Left ventricle myocardium superior (tissue), 1 donor: ENCODE data around the gene SLC16A12. TPM values are rescaled to one million over a fixed set of nuclear protein-coding genes. Genes with fewer than 3 reads are reported as not detected.
"Not testable (repeated sequence)": the region's sequence is repeated elsewhere in the genome, so short reads cannot be mapped to it uniquely, and the experiment has no call there.

Experiments
- ATAC-seq: fragments of 200-7000 bp; cut with Tn5 transposase; one replicate; pipeline ENCODE4 v1.9.1; 2020; ENCODE audit warnings: mild to moderate bottlenecking, moderate library complexity
- DNase-seq: peaks from one replicate; pipeline ENCODE4 v3.0.0-alpha.2; 2020
- intact Hi-C: fragments of 100-400 bp; cut with micrococcal nuclease; formaldehyde crosslinking; loops from one replicate; pipeline ENCODE4 v1.11.0; 2022
- total RNA-seq: library from RNA; stranded (reverse); fragmentation: NEBNext Ultra II Directional; extraction: Animal tissue kit (Norgen Biotek cat#: 25700); gene quantifications from one replicate; pipeline ENCODE4 v1.2.1, GENCODE V29; 2021
- donor health status: DM: no; HTN: yes; CAD: no; lungs with severe emphysema.

SLC16A12 gene
- total RNA-seq, 1 donor from 2014 or later: 1.1 TPM

- intact Hi-C loops: loop anchor here (5.0 kb wide), 1 partner anchor 118 kb away; no protein-coding TSS in a partner anchor
- peak; percentile 62 for DNase-seq
- ATAC-seq: peak; percentile 90
These were observed 15.1 kb upstream of the SLC16A12 start for GRCh38 chr10:89550509-89550908.

- ATAC-seq (no peak), DNase-seq (no peak)
- intact Hi-C loops: no loop called here
These were observed 14.1 kb upstream of the SLC16A12 start for GRCh38 chr10:89549510-89549909.

- DNase-seq (no peak), ATAC-seq (no peak)
- intact Hi-C loops: no loop called here
These were observed 13.3 kb upstream of the SLC16A12 start for GRCh38 chr10:89548673-89549072.

DNA sequence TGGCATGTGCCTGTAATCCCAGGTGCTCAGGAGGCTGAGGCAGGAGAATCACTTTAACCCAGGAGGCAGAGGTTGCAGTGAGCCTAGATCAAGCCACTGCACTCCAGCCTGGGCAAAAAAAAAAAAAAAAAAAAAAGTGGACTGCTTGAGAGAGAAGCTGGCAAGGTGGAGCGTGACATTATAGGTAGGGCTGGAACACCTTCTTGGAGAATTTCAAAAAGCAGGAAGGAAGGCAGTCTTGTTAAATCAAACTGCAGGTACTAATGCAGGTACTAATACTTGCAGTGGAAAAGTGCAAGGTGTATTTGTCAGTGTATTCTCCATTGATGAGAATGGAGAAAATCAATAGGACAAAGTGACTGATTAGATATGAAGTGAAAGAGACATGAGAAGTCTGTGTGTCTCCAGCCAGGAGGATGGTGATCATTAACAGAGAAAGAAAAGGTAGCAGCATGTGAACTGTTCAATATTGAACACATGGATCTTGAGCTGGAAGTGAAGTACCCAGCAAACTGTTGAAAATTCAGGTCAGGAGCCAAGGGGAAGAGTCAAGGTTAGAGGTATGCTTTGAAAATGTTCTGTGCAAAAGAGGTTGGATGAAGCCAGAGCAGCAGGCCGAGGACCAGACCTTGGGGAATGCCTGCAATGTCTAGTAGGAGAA is 12.6 kb upstream of the SLC16A12 start:
- ATAC-seq (no peak), DNase-seq (no peak)
- intact Hi-C loops: no loop called here

DNA sequence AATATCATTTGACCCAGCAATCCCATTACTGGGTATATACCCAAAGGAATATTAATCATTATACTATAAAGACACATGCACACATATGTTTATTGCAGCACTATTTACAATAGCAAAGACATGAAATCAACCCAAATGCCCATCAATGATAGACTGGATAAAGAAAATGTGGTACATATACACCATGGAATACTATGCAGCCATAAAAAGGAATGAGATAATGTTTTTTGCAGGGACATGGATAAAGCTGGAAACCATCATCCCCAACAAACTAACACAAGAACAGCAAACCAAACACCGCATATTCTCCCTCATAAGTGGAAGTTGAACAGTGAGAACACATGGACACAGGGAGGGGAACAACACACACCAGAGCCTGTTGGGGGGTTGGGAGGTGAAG is 11.3 kb upstream of the SLC16A12 start:
- DNase-seq, intact Hi-C loops, ATAC-seq: not testable (repeated sequence)

GRCh38 chr10:89543841-89544240 is 8.4 kb upstream of the SLC16A12 start:
- DNase-seq: no peak
- intact Hi-C loops: no loop called here
- ATAC-seq: no peak

DNA sequence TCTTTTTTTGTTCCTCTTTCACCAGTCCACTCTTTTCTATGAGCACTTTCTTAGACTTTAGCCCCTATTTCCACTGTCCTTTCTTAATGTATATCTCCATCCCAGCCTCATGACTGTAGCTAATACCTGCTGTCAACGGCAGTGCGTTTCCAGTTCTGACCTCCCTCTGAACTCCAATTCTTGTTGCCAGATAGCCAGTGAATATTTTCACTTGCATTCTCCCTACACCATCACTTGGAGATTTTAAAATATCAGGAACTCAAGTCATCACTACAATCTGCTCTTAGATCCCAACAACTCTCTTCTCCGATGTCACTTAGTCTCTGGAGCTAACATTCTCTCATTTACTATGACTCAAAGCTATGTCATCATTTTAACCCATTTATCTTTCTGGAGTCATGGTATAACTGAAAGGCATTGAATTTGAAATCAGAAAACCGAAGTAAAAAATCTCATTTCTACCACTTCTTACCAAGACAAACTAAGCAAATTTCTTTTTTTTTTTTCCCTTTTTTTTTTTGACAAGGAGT is 5.1 kb upstream of the SLC16A12 start:
- no peak for ATAC-seq
- DNase-seq: no peak
- intact Hi-C loops: no loop called here

- DNase-seq: no peak
- intact Hi-C loops: no loop called here
- no peak for ATAC-seq
These were observed 2.0 kb upstream of the SLC16A12 start for GRCh38 chr10:89537364-89537763.

GRCh38 chr10:89536013-89536354 is 590 bp upstream of the SLC16A12 start:
- intact Hi-C loops: no loop called here
- DNase-seq: no peak
- no peak for ATAC-seq

DNA sequence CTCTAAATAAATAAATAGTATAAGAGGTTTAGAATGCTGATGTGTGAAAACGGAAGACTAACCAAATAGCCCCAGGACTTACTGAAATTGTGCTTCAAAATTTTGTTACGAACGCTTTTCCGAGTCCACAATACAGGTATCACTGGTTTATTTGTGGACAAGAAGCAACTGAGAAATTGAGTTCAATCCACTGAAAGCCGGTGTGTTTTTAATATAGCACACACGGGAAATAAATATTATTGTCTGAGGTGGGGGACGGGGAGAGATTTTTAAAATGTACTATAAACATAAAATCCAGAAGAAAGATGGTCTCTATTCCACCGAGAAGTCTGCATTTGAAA is 598 bp downstream of the SLC16A12 start:
- DNase-seq (no peak), ATAC-seq (no peak)
- intact Hi-C loops: no loop called here

- ATAC-seq (no peak), DNase-seq (no peak)
- intact Hi-C loops: no loop called here
These were observed 2.9 kb downstream of the SLC16A12 start for GRCh38 chr10:89532476-89532875.

DNA sequence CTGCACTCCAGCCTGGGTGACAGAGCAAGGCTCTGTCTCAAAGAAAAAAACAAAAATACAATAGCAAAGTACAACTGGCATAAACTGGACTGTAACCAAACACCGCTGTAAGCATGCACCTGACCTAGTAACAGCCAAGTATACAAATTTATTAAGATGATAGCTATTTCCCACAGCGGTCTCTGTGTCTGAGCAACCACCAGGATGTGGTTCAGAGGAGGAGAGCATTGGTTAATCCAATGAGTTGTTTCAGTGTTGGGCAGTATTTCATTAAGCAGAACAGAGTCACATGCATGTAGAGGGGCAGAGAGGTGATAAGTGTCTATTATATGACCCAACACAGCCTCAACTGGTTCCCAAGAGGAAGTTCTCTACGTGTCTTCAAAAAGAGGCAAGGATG is 4.0 kb downstream of the SLC16A12 start:
- intact Hi-C loops: no loop called here
- ATAC-seq (no peak), DNase-seq (no peak)

DNA sequence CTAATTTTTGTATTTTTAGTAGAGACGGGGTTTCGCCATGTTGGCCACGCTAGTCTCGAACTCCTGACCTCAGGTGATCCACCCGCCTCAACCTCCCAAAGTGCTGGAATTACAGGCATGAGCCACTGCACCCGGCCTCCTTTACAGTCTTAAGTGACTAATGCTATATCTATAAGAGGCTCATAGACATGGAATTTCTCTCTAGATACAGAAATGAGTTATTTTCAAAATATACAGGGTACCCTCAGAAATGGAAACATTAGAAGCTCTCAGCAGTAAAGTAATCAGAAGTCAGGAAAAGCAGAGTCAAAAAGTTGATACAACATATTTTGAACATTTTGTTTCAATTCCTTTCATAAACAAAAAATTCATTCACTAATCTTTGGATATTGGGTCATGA is 5.7 kb downstream of the SLC16A12 start:
- ATAC-seq, DNase-seq, intact Hi-C loops: not testable (repeated sequence)

DNA sequence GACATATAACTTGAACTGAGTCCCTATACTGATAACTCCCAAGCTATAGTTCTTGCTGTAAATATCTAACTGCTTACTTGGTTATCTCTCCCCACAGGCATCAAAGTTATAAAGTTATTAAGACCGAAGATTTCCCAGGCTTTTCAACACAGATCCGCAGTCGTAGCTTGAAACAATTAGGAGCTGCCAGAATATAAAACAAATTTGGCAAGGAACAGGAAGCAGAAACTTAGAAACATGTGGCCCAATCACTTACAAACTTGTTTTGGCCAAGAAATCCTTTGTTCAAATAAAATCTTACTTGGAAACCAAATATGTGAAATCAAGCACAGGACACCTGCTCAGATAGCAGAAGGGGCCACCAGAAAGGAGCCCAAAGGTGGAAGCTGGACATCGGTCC is 9.0 kb downstream of the SLC16A12 start:
- peak; percentile 53 for ATAC-seq
- intact Hi-C loops: no loop called here
- no peak for DNase-seq

- intact Hi-C loops: no loop called here
- DNase-seq (no peak), ATAC-seq (no peak)
These were observed 9.8 kb downstream of the SLC16A12 start for GRCh38 chr10:89525556-89525955.

DNA sequence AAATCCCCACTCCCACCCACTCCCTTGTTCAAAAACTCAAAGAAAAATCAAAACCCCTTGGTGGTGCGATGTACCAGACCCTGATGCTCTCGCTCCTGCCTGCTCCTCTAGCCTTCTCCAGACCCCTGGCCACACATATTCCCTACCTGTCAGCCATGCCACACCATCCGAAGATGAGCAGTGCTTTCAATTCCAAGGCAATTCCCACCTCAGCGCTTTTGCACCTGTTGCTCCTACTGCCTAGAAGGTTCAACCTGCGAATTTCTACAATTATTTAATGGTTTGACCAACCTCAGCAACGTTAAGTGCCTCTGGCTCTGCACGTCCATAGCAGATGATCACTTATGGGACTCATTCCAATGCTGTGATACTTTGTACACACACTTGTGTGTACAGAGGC is 11.1 kb downstream of the SLC16A12 start:
- no peak for DNase-seq
- ATAC-seq: no peak
- intact Hi-C loops: no loop called here

GRCh38 chr10:89523274-89523673 is 12.1 kb downstream of the SLC16A12 start:
- intact Hi-C loops: no loop called here
- ATAC-seq: no peak

DNA sequence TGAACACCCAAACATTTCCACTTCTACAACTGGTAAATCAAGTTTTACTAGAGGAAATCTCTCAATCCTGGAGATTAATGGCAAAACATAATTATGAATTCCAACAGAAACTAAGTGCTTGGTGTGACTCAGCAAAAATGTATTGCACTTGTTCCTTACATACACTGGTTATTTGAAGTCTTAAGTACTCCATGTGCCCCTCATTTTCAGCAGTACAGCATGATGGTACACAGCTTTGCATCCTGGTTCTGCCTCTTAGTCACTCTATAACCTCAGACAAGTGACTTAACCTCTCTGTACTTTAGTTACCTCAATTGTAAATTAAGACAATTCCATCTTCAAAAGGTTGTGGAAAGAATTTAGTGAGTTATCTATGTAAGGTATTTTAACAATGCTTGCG is 12.9 kb downstream of the SLC16A12 start:
- intact Hi-C loops: no loop called here
- no peak for ATAC-seq
- no peak for DNase-seq

More at GRCh38 chr10:89523274-89523673, 12.1 kb downstream of the SLC16A12 start:
- no peak for DNase-seq

DNA sequence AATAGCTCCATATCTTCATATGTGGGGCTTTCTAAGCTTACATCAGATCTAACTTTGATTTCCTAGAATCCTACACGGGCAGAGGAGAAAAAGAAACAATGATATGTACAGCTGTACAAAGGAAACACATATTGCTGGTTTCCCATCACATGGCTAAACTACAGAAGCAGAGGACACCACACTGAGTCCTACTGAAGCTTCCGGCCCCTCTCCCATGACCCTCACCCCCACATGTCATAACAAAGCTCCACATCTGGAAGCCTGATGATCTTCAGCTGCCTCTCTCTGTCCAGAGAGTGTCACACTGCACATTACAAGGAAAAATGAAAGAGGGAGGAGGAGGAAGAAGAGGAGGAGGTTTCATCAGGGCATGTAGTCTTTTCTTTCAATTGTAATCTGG is 14.0 kb downstream of the SLC16A12 start:
- intact Hi-C loops: no loop called here
- DNase-seq (no peak), ATAC-seq (peak; percentile 37)

GRCh38 chr10:89520706-89521105 is 14.7 kb downstream of the SLC16A12 start:
- ATAC-seq: no peak
- intact Hi-C loops: no loop called here

More at GRCh38 chr10:89520706-89521105, 14.7 kb downstream of the SLC16A12 start:
- no peak for DNase-seq
